Smooth muscle cell (in vitro differentiated cells): ENCODE results near the gene GCG. TPM values are rescaled to one million over a fixed set of nuclear protein-coding genes. Genes with fewer than 3 reads are reported as not detected.

Experiments
- DNase-seq: peaks from one replicate; lab custom pipeline; 2025; ENCODE audit not compliant: unreplicated experiment; lab: John Stamatoyannopoulos, UW
- H2AFZ ChIP-seq: fragments of 200-600 bp; sonication (generic); 2 replicates; pipeline ENCODE4 v1.6.0; 2016; ENCODE audit warnings: antibody characterized with exemption, low read depth, mild to moderate bottlenecking
- H3F3A ChIP-seq: fragments of 200-600 bp; sonication (generic); 2 replicates; pipeline ENCODE4 v1.6.0; 2017; ENCODE audit warnings: antibody characterized with exemption, low read depth
- H3K27ac ChIP-seq: fragments of 200-600 bp; sonication (generic); 2 replicates; pipeline ENCODE4 v1.5.1; 2016; ENCODE audit warnings: low read depth, mild to moderate bottlenecking
- H3K27me3 ChIP-seq: fragments of 200-600 bp; sonication (generic); 2 replicates; pipeline ENCODE4 v1.6.1; 2016; ENCODE audit warnings: low read depth, mild to moderate bottlenecking
- H3K36me3 ChIP-seq: fragments of 200-600 bp; sonication (generic); 2 replicates; pipeline ENCODE4 v1.5.1; 2016; ENCODE audit warnings: low read depth
- H3K4me1 ChIP-seq: fragments of 200-600 bp; sonication (generic); 2 replicates; pipeline ENCODE4 v1.5.1; 2016; ENCODE audit warnings: low read depth
- H3K4me2 ChIP-seq: fragments of 200-600 bp; sonication (generic); 2 replicates; pipeline ENCODE4 v1.6.0; 2016; ENCODE audit warnings: mild to moderate bottlenecking
- H3K4me3 ChIP-seq: fragments of 200-600 bp; sonication (generic); 2 replicates; pipeline ENCODE4 v1.5.1; 2016; ENCODE audit warnings: mild to moderate bottlenecking
- H3K79me2 ChIP-seq: fragments of 200-600 bp; sonication (generic); 2 replicates; pipeline ENCODE4 v1.6.0; 2016; ENCODE audit warnings: low read depth, mild to moderate bottlenecking
- H3K9ac ChIP-seq: fragments of 200-600 bp; sonication (generic); 2 replicates; pipeline ENCODE4 v1.6.0; 2016; ENCODE audit warnings: low read depth
- H3K9me3 ChIP-seq: fragments of 200-600 bp; sonication (generic); replicated peaks from 2 replicates; pipeline ENCODE4 v1.5.1; 2016; ENCODE audit warnings: low read depth
- H4K20me1 ChIP-seq: fragments of 200-600 bp; sonication (generic); 2 replicates; pipeline ENCODE4 v1.6.0; 2016; ENCODE audit warnings: low read depth
- WGBS: methylation state at CpG from one replicate; pipeline ENCODE4 v1.1.7; 2016; ENCODE audit warnings: low lambda C conversion rate; 5-methylcytosine and 5-hydroxymethylcytosine counted together
- polyA plus RNA-seq: library from polyadenylated mRNA; unstranded; fragments of >200 nt; fragmentation: Nextera tagmentation; extraction: Ambion mirVana; gene quantifications from 2 replicates; pipeline ENCODE4 v1.2.1, GENCODE V29; 2016
- total RNA-seq: library from RNA; depleted of rRNA; stranded (reverse); fragments of >200 nt; gene quantifications from 2 replicates; pipeline ENCODE4 v1.2.3, GENCODE V29; 2014
- TF ChIP-seq, protein P1 (sequence below): fragments of 200-600 bp; sonication (generic); IDR thresholded peaks from 2 replicates; pipeline ENCODE4 v1.5.1; 2017; ENCODE audit warnings: borderline replicate concordance, mild to moderate bottlenecking, antibody characterized with exemption; ENCODE audit not compliant: insufficient read depth, poor library complexity, severe bottlenecking

Gene GCG
- total RNA-seq (not detected in 2 replicates), polyA plus RNA-seq (not detected in 2 replicates)

DNA sequence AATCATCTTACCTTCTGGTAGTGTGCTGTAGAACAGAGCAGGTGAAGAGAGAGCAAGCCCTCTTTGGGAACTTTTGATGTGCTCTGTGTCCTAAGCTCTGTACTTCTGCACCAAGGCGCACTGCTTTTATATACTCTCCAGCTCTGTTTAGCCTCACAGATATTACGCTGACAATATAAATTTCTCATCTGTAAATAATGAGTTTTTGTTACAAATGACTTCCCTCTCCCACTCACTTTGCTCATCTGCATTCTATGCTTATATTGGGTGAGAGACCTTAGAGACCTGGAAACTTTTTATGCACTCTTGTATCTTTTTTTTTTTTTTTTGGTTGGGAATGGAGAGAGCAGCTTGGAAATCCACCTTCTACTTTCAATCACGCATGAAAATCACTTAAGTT is at the start of gene GCG:
Gene GCG (minus strand): TSS at position 101 of the 400 bp plus-strand sequence. CDS start 3,069 bp downstream, outside the sequence.
- Histone ChIP-seq H3K27me3 (peaks cover 44% of the 10 kb centered on the region), H3K4me3 (no peak within 1 kb of the TSS), H4K20me1 (no peaks in the 10 kb centered on the region), H3K9ac (no peak within 1 kb of the TSS), H3K36me3 (no peaks in the 10 kb centered on the region), H3K4me1 (no peaks in the 10 kb centered on the region), H3K9me3 (no peaks in the 10 kb centered on the region), H3K27ac (no peak within 1 kb of the TSS), H3F3A (no peaks in the 10 kb centered on the region), H2AFZ (no peak within 1 kb of the TSS), H3K4me2 (no peak within 1 kb of the TSS), H3K79me2 (no peaks in the 10 kb centered on the region)
- TF ChIP-seq, protein P1, sequence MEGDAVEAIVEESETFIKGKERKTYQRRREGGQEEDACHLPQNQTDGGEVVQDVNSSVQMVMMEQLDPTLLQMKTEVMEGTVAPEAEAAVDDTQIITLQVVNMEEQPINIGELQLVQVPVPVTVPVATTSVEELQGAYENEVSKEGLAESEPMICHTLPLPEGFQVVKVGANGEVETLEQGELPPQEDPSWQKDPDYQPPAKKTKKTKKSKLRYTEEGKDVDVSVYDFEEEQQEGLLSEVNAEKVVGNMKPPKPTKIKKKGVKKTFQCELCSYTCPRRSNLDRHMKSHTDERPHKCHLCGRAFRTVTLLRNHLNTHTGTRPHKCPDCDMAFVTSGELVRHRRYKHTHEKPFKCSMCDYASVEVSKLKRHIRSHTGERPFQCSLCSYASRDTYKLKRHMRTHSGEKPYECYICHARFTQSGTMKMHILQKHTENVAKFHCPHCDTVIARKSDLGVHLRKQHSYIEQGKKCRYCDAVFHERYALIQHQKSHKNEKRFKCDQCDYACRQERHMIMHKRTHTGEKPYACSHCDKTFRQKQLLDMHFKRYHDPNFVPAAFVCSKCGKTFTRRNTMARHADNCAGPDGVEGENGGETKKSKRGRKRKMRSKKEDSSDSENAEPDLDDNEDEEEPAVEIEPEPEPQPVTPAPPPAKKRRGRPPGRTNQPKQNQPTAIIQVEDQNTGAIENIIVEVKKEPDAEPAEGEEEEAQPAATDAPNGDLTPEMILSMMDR = no peak
- no peak for DNase-seq
- 90% methylated on average over 3 of the region's 3 CpGs for WGBS

DNA sequence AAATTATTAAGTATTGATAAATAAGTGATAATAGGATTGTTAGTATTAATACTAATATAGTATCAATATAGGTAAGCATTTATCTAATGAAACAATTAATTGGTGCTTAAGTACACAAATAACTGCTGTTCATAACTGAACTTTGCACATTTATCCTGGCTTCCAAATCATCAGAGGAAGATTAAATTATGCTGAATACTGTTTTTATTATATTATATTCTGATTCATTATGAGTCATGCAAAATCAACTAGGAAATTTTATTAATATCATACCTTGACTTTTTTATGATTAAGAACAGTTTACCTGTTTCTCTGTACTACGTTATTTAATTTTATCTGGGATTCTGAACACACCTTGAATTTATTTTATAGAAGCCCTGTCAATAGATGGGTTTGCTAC is 48.6 kb upstream of the GCG start:
- Histone ChIP-seq H3F3A (no peaks in the 10 kb centered on the region), H3K4me2 (no peak overlapping the region), H3K4me1 (peaks cover 6% of the 10 kb centered on the region), H4K20me1 (no peaks in the 10 kb centered on the region), H3K27me3 (no peaks in the 10 kb centered on the region), H3K27ac (no peak overlapping the region), H2AFZ (no peak overlapping the region), H3K9ac (no peak overlapping the region), H3K36me3 (no peaks in the 10 kb centered on the region), H3K9me3 (no peaks in the 10 kb centered on the region), H3K79me2 (no peaks in the 10 kb centered on the region), H3K4me3 (no peak overlapping the region)
- WGBS = 81% methylated on average over 1 of the region's 1 CpG
- DNase-seq = no peak
- TF ChIP-seq, protein P1 = no peak

DNA sequence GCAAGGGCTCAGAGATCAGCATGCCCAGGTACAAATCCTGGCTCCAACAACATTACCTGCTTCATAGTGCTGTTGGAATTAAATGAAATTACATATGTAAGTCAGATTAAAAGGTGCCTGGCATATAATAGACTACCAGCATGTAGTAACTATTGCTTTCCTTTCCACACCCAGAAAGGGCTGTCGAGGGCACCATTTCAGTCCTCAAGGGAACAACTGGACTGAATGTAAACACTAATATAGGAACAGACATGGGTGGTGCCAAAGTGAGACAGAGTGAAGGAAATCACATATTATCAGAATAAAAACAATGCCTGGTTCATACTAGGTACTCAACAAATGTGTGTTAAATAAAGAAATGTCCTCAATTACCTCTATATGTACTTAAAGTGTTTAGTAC is 47.9 kb upstream of the GCG start:
- DNase-seq = no peak
- no peak overlapping the region for H3K9ac ChIP-seq
- no peaks in the 10 kb centered on the region for H4K20me1 ChIP-seq
- H3K36me3 ChIP-seq = no peaks in the 10 kb centered on the region
- no peak overlapping the region for H3K27ac ChIP-seq
- H3K27me3 ChIP-seq = no peaks in the 10 kb centered on the region
- TF ChIP-seq, protein P1 = no peak
- H3K9me3 ChIP-seq = no peaks in the 10 kb centered on the region
- no peak overlapping the region for H3K4me3 ChIP-seq
- no peaks in the 10 kb centered on the region for H3K79me2 ChIP-seq
- H3F3A ChIP-seq = no peaks in the 10 kb centered on the region
- H3K4me1 ChIP-seq = peaks cover 6% of the 10 kb centered on the region
- H2AFZ ChIP-seq = no peak overlapping the region
- 88% methylated on average over 1 of the region's 1 CpG for WGBS
- no peak overlapping the region for H3K4me2 ChIP-seq

DNA sequence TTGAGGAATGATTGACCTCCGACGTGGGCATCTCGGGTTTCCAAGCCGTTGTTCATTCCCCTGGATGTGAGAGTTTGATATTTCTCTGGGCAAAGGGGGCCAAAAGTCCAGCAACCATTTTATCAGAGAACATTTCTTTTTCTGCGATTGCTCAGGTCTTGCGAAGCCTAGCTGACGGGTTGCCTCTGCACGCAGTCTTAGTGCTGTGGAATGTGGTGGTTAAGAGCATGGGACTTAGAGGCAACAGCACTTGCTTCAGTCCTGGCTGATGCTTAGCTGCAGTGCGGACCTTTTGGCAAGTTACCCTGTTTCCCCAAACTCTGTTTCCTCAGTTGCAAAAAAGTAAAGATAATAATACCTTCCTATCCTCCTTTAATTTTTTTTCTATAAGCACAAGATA is 46.2 kb upstream of the GCG start:
- Histone ChIP-seq H3K9ac (no peak overlapping the region), H3K27ac (peak overlapping the region; percentile 93), H3K9me3 (no peaks in the 10 kb centered on the region), H3K4me3 (no peak overlapping the region), H4K20me1 (no peaks in the 10 kb centered on the region), H3K27me3 (no peaks in the 10 kb centered on the region), H3K36me3 (no peaks in the 10 kb centered on the region), H3K79me2 (no peaks in the 10 kb centered on the region), H3K4me1 (peaks cover 6% of the 10 kb centered on the region), H3F3A (no peaks in the 10 kb centered on the region), H3K4me2 (peak overlapping the region; percentile 57), H2AFZ (no peak overlapping the region)
- no peak for DNase-seq
- TF ChIP-seq, protein P1 = no peak
- WGBS = 70% methylated on average over 9 of the region's 9 CpGs
